OCI-LY3 (cell line): ENCODE results near the gene THTPA.
"Not testable (repeated sequence)": the region's sequence is repeated elsewhere in the genome, so short reads cannot be mapped to it uniquely, and the experiment has no call there.

Experiments
- EZH2phosphoT487 ChIP-seq: fragments of 200-600 bp; shearing (Covaris generic); IDR thresholded peaks from 2 replicates; pipeline ENCODE4 v1.6.1; 2018; ENCODE audit warnings: antibody characterized with exemption, mixed run types, low read depth
- TF ChIP-seq, protein P1 (sequence below): fragments of 200-600, 300-600 bp; sonication (generic); IDR thresholded peaks from 2 replicates; pipeline ENCODE4 v1.5.1; 2014; ENCODE audit warnings: antibody characterized with exemption, low read length, low read depth

DNA sequence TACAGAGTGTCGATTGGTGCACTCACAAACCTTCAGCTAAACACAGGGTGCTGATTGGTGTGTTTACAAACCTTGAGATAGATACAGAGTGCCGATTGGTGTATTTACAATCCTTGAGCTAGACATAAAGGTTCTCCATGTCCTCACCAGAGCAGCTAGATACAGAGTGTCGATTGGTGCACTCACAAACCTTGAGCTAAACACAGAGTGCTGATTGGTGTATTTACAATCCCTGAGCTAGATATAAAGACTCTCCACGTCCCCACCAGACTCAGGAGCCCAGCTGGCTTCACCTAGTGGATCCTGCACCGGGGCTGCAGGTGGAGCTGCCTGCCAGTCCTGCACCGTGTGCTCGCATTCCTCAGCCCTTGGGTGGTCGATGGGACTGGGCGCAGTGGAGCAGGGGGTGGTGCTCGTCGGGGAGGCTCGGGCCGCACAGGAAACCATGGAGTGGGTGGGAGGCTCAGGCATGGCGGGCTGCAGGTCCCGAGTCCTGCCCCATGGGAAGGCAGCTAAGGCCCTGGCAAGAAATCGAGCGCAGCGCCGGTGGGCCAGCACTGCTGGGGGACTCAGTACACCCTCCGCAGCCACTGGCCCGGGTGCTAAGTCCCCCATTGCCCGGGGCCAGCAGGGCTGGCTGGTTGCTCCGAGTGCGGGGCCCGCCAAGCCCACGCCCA is 28.6 kb downstream of the THTPA start:
- TF ChIP-seq, protein P1, sequence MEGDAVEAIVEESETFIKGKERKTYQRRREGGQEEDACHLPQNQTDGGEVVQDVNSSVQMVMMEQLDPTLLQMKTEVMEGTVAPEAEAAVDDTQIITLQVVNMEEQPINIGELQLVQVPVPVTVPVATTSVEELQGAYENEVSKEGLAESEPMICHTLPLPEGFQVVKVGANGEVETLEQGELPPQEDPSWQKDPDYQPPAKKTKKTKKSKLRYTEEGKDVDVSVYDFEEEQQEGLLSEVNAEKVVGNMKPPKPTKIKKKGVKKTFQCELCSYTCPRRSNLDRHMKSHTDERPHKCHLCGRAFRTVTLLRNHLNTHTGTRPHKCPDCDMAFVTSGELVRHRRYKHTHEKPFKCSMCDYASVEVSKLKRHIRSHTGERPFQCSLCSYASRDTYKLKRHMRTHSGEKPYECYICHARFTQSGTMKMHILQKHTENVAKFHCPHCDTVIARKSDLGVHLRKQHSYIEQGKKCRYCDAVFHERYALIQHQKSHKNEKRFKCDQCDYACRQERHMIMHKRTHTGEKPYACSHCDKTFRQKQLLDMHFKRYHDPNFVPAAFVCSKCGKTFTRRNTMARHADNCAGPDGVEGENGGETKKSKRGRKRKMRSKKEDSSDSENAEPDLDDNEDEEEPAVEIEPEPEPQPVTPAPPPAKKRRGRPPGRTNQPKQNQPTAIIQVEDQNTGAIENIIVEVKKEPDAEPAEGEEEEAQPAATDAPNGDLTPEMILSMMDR: not testable (repeated sequence)
- not testable (repeated sequence) for TF ChIP-seq EZH2phosphoT487
